ENCODE measurements around the gene PTPRN2.

- TF ChIP-seq CTCF (IDR thresholded peaks at IDR 0.05; ENCODE audit: low read depth, low read length) = no peak
- no peak for TF ChIP-seq POLR2A (IDR thresholded peaks at IDR 0.05; ENCODE audit: extremely low read depth, insufficient read length)
- no peak for TF ChIP-seq MYC (IDR thresholded peaks at IDR 0.05; ENCODE audit: low read depth, low read length)
Observed at GRCh38 chr7:157611341-157611740, 976.3 kb downstream of the PTPRN2 start.
